MG63 (cell line): ENCODE measurements around the gene NRAP. TPM values are rescaled to one million over a fixed set of nuclear protein-coding genes. Genes with fewer than 3 reads are reported as not detected.

Source experiments
- DNase-seq: peaks from one replicate; pipeline ENCODE4 v3.0.0-alpha.2; 2020
- H3K27me3 ChIP-seq: fragments of 250-450 bp; sonication (Bioruptor Pico); 2 replicates; pipeline ENCODE4 v1.5.1; 2020; ENCODE audit warnings: mild to moderate bottlenecking, moderate library complexity
- H3K36me3 ChIP-seq: fragments of 250-450 bp; sonication (Bioruptor Pico); 2 replicates; pipeline ENCODE4 v1.5.1; 2020; ENCODE audit warnings: mild to moderate bottlenecking, moderate library complexity
- H3K4me3 ChIP-seq: fragments of 250-450 bp; sonication (Bioruptor Pico); 2 replicates; pipeline ENCODE4 v1.5.1; 2020; ENCODE audit warnings: mild to moderate bottlenecking, moderate library complexity
- H3K9me3 ChIP-seq: fragments of 250-450 bp; sonication (Bioruptor Pico); 2 replicates; pipeline ENCODE4 v1.5.1; 2020; ENCODE audit warnings: mild to moderate bottlenecking, moderate library complexity
- total RNA-seq: library from RNA; depleted of rRNA; stranded (reverse); fragments of >200 nt; shearing (Covaris generic); gene quantifications from 2 replicates; pipeline ENCODE4 v1.2.3, GENCODE V29; 2014; ENCODE audit warnings: low replicate concordance

The NRAP gene
- total RNA-seq, 1 experiment from 2014 or later = not detected

DNA sequence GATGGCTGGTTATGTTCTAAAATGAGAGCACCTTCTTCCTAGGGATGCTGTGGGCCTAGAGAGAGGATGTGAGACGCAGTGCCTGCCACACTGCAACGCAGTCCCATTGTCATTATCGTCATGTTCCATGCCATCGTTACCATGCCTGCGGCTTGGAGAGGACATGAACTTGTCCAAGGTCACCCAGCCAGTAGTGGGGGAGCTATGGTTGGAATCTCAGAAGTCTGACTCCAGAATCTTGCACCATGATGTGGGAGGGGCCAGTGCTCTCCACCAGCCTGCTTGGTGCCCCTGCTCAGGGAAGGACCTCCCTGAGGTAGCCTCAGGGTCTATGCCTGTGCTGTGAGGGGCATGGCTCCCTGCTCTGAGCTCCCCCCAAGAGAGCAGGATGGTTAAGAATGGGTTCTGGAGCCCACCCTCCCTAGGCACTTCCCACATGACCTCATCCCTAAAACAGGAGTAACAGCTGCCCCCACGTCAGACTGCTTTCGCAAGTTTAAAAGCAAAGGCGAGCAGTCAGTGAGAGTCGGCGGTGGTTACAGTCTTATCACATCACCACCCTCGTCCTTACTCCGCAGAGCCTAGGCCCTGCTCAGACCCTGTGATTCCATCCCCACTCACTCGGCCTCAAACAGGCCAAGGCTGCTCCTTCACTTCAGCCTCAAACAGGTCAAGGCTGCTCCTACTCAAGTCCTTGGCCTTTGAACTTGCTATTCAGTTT is 60.6 kb downstream of the NRAP start:
- no peaks in the 10 kb centered on the region for H3K9me3 ChIP-seq
- no peaks in the 10 kb centered on the region for H3K36me3 ChIP-seq
- DNase-seq = no peak
- peaks cover 8% of the 10 kb centered on the region; the same call in 1 of the 2 replicates for H3K27me3 ChIP-seq
- no peak overlapping the region for H3K4me3 ChIP-seq

DNA sequence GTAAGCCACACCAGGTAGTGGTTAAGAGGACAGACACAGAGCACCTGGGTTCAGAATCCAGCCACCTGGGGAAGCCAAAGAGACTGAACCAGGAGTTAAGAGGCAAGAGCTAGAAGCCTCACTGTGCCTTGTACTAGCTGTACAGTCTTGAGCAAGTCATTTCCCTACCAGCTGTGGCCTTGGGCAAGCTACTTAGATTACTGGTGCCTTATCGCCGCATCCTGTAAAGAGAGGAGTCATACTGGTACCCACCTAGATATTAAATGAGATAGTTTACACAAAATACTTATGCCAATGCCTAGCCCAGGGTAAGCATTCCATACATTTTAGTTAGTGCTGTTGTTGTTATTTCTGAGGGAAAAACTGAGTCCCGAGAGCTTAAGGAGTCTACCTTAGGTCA is 63.3 kb downstream of the NRAP start:
- no peak for DNase-seq
- Histone ChIP-seq H3K36me3 (no peaks in the 10 kb centered on the region), H3K27me3 (peaks cover 20% of the 10 kb centered on the region), H3K4me3 (no peak overlapping the region), H3K9me3 (no peaks in the 10 kb centered on the region)

DNA sequence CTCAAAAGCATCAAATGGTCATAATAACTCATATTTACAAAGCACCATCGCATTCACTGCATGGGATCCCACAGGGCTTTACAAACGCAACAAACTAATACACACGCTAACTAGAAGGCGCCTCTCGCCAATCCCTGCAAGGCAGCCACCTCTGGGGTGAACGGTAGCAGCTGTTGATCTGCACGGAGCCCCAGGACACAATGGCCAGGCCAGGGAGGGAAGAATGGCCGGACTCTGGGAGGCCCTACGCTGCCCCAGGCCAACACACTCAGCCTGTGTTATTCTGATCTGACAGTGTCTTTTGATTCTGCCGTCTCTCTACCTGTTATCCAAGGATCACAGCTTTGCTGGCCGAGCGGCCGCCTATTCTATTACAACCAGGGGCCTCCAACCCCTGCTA is 69.2 kb downstream of the NRAP start:
- Histone ChIP-seq H3K36me3 (no peaks in the 10 kb centered on the region), H3K9me3 (no peaks in the 10 kb centered on the region), H3K4me3 (no peak overlapping the region), H3K27me3 (peaks cover 24% of the 10 kb centered on the region)
- no peak for DNase-seq

DNA sequence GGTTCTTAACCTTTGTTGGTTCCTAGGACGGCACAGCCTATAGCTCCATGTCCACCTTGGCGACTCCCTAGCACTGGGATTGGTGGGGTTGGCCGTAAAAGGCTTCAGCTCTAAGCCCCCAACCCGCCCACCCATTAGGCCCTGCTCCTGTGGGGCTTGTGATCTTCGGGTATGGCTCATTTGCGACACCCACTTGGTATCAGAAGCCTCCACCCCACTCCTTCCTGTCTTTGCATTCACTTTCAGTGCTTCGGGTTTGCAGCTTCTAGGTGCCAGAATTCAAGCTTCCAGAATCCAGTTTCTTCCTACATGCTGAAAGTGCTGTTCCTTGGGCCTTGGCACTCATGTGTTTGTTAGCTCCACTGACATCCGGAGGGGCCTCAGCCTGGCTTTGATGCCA is 71.5 kb downstream of the NRAP start:
- Histone ChIP-seq H3K36me3 (no peaks in the 10 kb centered on the region), H3K9me3 (no peaks in the 10 kb centered on the region), H3K27me3 (peaks cover 15% of the 10 kb centered on the region), H3K4me3 (no peak overlapping the region)
- DNase-seq = no peak

DNA sequence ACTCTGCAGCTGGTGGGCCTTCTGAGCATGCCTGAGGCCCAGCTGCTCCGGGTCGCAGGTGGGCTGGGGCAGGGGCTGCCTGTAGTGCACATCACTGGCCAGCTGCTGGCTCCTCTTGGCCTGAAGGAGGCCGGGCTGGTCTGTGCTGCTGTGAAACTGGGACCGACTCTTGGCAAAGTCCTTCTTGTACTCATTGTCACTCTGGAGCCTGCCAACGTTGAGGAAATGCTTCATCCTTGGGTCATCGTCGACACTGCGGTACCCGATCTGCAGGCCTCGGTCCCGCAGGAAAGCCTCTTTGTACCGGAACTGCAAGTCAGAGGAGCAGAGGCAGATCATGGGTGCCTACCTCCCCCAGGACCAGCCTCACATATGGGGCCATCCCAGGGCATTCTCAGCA is 73.3 kb downstream of the NRAP start:
- Histone ChIP-seq H3K36me3 (no peaks in the 10 kb centered on the region), H3K27me3 (peaks cover 3% of the 10 kb centered on the region; the same call in 1 of the 2 replicates), H3K9me3 (no peaks in the 10 kb centered on the region), H3K4me3 (no peak overlapping the region)
- no peak for DNase-seq

DNA sequence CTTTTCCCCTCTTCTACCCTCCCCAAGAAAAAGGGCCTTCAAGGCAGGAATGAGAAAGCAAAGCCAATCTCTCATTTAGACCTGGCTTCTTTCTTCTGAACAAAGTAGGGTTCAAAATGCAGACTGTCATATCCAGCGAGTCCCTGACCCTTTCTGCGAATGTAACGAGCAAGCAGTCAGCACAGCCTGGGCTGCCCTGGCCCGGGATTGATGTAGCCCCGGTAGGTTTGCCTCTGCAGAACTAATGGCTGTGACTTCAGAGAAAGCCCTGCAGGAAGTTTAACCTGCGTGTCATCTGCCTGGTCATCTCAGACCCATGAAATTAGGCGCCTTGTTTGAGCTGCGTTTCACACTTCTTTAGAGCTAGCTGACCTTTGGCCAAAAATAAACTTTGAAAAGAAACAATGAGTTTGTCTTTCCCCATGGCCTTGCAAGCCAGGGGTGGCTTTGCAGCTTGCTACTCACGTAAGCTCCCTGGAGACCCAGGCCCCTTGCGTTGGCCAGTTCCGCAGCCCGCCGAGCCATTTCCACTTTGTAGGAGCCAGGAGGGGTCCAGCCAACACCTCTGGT is 74.6 kb downstream of the NRAP start:
- H3K4me3 ChIP-seq = no peak overlapping the region
- DNase-seq = no peak

DNA sequence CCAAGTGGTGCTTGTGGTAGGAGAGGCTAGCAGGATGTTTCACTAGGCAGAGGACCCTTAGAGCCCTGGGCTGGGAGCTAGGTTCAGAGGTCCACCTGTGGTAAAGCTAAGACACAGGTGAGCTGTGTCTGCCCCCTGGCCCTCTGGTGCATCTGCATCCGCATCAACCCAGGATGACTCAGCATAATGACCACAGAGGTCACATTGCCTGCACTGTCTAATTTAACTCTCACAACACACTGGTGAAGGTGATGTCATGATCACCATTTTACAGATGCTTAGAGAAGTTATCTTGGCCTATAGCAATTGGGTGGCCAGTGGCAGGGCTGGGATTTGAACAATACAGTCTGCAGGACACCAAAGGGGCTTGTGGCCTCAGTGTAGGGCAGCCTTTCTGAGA is 77.9 kb downstream of the NRAP start:
- H3K4me3 ChIP-seq = no peak overlapping the region
- no peaks in the 10 kb centered on the region for H3K9me3 ChIP-seq
- no peaks in the 10 kb centered on the region; the same call in 1 of the 2 replicates for H3K27me3 ChIP-seq
- no peak for DNase-seq
- H3K36me3 ChIP-seq = no peaks in the 10 kb centered on the region

More for the DNA sequence above, 74.6 kb downstream of the NRAP start:
- H3K27me3 ChIP-seq = no peaks in the 10 kb centered on the region
- H3K9me3 ChIP-seq = no peaks in the 10 kb centered on the region
- H3K36me3 ChIP-seq = no peaks in the 10 kb centered on the region

DNA sequence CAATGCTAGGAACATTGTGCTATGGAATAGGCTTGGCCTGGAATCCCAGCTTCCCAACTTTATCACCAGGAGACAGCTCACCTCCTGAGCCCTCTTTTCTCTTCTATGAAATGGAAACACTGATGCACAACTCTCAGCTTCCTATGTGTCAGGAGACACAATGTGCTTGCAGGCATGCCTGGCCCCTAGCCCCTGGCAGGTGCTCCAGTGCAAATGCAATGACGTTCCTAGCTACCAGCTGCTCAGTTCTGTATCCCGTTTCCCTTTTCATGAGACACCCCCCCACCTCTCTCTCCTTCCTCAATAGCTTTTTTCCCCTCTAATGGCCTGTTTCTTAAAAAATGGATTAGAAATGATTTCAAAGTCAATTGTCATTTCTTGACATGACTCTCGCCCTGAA is 80.3 kb downstream of the NRAP start:
- Histone ChIP-seq H3K27me3 (no peaks in the 10 kb centered on the region; the same call in 1 of the 2 replicates), H3K36me3 (no peaks in the 10 kb centered on the region), H3K9me3 (no peaks in the 10 kb centered on the region), H3K4me3 (no peak overlapping the region)
- no peak for DNase-seq

DNA sequence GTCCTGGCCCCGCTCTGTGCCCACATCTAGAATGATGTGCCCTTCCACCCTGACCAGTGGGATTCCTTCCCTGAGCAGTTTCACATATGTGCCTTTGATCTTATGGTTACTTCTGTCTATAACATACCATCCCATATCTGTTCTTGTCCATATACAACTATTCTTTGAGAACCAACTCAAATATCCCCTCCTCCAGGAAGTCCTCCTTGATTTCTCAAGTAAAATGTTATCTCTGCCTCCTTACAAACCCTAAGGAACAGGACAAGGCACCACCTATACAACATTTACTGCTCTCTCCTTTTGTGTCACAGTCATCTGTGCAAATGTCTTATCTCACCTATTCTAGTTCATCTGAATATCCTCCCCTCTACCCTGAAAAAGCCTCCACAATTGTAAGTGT is 82.7 kb downstream of the NRAP start:
- no peak for DNase-seq
- no peaks in the 10 kb centered on the region for H3K36me3 ChIP-seq
- H3K27me3 ChIP-seq = peaks cover 2% of the 10 kb centered on the region; the same call in 1 of the 2 replicates

DNA sequence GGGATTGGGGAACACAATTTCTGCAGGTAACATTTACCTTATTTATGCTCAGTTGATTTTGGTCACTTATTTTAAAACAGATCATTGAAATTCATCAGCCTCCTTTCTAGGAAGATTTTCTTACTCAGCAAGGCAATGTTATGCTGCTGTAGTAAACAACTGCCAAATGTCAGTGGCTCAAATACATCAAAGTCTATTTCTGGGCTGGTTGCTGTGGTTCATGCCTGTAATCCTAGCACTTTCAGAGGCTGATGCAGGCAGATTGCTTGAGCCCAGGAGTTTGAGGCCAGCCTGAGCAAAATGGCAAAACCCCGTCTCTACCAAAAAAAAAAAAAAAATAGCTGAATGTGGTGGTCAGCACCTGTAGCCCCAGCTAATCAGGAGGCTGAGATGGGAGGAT is 85.1 kb downstream of the NRAP start:
- Histone ChIP-seq H3K27me3 (peaks cover 2% of the 10 kb centered on the region; the same call in 1 of the 2 replicates), H3K36me3 (no peaks in the 10 kb centered on the region), H3K9me3 (no peaks in the 10 kb centered on the region), H3K4me3 (no peak overlapping the region)
- DNase-seq = no peak

More for the DNA sequence above, 82.7 kb downstream of the NRAP start:
- Histone ChIP-seq H3K9me3 (no peaks in the 10 kb centered on the region), H3K4me3 (no peak overlapping the region)

DNA sequence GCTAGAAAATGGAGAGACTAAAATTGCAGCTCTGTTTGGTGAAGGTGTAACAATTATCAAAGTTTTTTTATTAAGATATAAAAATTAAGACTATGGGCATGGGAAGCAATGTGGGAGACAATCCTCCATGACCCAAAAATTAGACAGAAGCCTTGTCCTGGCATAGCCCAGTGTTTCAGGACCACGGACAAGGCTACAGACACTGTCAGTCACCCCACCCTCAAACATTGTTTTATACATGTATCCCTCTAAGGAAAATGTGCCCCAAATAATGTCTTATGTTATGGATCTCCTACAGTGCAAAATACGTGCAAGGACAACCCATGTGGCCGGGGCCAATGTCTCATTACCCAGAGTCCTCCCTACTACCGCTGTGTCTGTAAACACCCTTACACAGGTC is 87.0 kb downstream of the NRAP start:
- Histone ChIP-seq H3K36me3 (no peaks in the 10 kb centered on the region), H3K9me3 (no peaks in the 10 kb centered on the region)
- DNase-seq = no peak

DNA sequence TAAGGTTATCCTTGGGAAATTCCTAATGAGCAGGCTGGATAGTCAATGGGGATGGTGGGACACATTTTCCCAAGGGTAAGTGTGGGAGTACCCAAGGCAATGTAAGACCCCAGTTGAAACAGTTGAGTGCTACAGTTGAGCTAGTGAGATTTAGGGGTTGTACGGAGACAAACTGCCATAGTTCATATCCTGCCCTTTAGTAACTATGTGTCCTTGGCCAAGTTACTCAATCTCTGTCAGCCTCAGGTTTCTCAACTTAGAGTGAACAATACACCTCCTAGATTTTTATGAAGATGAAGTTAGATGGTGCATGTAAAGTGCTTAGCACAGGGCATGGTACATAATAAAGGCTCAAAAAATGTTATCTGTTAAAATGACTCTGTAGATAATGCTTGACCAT is 90.5 kb downstream of the NRAP start:
- no peaks in the 10 kb centered on the region for H3K9me3 ChIP-seq
- H3K27me3 ChIP-seq = peaks cover under 1% of the 10 kb centered on the region; the same call in 1 of the 2 replicates
- no peak overlapping the region for H3K4me3 ChIP-seq
- DNase-seq = no peak
- no peaks in the 10 kb centered on the region for H3K36me3 ChIP-seq

More for the DNA sequence above, 87.0 kb downstream of the NRAP start:
- Histone ChIP-seq H3K27me3 (peaks cover 2% of the 10 kb centered on the region; the same call in 1 of the 2 replicates), H3K4me3 (no peak overlapping the region)

DNA sequence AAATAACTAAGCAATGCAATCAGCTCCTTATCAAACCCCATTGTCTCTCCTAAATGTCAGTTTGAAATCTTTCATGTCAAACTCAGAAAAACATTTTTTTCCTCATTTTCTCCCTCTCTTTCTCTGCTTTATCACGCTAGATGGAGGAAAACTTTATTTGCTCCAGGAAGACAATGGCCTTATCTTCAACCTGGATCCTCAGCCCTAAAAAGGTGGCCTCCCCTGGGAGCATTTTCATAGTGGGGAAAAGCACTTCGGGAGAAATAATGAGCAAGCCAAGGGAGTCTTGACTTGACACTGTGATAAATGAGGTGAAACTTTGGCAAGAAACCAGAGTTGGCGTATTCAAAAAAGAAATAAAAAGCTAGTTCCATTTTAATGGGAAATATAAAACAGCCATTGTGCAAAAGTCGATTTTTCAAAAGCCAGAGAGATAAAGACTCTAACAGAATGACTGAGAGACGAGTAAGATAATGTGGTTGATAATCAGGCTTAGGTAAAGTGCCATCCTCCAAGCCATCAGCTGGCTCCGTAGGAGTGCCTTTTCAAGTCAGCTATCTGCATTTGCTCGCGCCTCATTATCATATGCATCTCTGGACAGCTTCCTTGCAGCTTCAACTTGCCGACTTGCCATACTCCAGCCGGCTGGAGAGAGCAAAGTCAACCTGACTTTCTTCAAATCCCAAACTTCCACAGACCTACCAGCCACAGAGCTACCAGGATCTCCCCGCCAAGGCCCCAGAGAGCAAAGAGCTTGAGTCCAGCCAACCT is 91.1 kb downstream of the NRAP start:
- Histone ChIP-seq H3K4me3 (no peak overlapping the region), H3K27me3 (no peaks in the 10 kb centered on the region; the same call in 1 of the 2 replicates), H3K9me3 (no peaks in the 10 kb centered on the region), H3K36me3 (no peaks in the 10 kb centered on the region)
- DNase-seq = no peak

DNA sequence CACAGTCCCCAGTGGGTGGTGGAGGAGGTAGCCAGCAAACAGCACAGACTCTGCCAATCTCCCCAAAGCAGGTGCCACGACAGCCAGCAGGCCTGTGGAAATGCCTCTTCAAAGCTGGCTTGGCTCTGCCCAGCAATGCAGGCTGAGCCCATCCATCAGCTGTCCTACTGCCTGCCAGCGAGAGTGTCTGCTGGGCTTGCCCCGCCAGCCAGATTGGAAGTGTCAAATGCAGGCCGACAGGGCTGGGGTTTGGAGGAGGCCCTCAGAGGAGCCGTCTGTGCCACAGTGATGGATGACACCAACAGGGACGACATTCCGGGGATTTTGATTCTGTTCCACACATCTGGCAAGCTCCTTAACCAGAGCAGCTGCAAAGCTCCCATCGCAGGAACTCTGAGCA is 94.3 kb downstream of the NRAP start:
- no peaks in the 10 kb centered on the region for H3K36me3 ChIP-seq
- H3K9me3 ChIP-seq = no peaks in the 10 kb centered on the region
- no peak overlapping the region for H3K4me3 ChIP-seq
- no peak for DNase-seq
- H3K27me3 ChIP-seq = no peaks in the 10 kb centered on the region; the same call in 1 of the 2 replicates

DNA sequence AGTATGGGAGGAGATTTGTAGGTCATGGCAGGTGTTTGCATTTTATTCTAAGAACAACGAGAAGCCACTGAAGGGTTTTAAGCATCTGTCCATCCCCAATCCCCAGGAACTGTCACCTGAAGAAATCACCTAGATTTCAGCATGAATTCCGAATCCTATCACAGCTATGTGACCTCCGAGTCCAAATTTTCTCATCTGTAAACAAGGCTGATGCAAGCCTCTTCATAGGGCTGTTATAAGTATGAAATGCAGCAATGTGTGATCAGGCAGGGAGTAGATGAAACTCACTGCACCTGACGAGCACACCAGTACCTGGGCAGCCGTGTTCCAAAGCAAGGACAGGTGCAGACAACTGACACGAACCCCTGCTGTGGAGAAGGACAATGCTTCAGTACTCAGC is 97.0 kb downstream of the NRAP start:
- DNase-seq = no peak
- Histone ChIP-seq H3K4me3 (no peak overlapping the region), H3K27me3 (no peaks in the 10 kb centered on the region), H3K9me3 (no peaks in the 10 kb centered on the region), H3K36me3 (no peaks in the 10 kb centered on the region)

DNA sequence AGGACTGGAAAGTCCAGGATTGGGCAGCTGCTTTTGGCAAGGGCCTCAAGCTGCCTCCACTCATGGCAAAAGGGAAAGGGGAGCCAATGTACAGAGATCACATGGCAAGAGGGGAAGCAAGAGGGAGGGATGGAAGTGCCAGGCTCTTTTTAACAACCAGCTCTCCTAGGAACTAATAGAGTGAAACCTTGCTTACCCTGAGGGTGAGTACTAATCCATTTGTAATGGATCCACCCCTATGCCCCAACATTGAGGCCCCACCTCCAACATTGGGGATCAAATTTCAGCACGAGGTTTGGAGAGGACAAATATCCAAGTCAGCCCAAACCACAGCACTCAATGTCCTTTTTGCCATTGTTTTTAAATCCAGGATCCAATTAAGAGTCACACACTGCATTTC is 98.5 kb downstream of the NRAP start:
- no peak overlapping the region for H3K4me3 ChIP-seq
- H3K27me3 ChIP-seq = no peaks in the 10 kb centered on the region
- H3K9me3 ChIP-seq = no peaks in the 10 kb centered on the region
- DNase-seq = no peak
- H3K36me3 ChIP-seq = no peaks in the 10 kb centered on the region

DNA sequence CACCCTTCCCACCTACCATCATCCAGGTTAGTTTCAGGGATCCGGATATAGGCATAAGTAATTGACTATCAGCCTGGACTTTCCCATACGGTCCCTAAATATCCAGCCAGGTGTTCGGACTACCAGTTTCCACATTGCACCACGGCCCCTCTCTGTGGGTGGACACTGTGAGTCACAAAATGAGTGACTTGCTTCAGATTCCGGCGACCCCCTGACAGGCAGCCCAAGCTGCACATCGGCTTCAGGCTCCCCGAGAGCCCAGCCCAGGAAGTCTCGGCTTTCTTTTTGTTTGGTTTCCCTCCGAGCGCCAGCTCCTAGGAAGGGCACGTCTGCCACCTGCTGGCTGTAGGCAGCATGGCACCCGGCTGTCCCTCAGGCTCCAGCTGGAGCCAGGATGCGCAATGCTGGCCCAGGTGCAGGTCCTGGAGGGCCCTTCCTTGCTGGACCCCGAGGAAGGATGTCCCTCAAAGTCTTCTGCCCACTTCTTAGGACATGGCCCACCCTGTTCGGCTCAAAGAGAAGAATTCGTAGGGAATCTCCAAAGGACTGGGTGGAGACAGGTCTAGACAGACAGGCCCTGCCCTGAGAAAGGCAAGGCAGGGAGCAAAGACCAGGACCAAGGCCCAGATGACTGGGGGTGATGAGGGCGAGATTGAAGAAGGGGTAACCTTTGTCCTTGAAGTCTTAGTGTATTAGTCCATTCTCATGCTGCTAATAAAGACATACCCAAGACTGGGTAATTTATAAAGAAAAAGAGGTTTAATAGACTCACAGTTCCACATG is 100.3 kb downstream of the NRAP start:
- peak overlapping the region; percentile 29 for H3K4me3 ChIP-seq
- no peaks in the 10 kb centered on the region for H3K27me3 ChIP-seq
- peak; percentile 49 for DNase-seq
- H3K9me3 ChIP-seq = no peaks in the 10 kb centered on the region
- H3K36me3 ChIP-seq = no peaks in the 10 kb centered on the region
